ENCODE data around the gene CBY2.

The CBY2 gene

DNA sequence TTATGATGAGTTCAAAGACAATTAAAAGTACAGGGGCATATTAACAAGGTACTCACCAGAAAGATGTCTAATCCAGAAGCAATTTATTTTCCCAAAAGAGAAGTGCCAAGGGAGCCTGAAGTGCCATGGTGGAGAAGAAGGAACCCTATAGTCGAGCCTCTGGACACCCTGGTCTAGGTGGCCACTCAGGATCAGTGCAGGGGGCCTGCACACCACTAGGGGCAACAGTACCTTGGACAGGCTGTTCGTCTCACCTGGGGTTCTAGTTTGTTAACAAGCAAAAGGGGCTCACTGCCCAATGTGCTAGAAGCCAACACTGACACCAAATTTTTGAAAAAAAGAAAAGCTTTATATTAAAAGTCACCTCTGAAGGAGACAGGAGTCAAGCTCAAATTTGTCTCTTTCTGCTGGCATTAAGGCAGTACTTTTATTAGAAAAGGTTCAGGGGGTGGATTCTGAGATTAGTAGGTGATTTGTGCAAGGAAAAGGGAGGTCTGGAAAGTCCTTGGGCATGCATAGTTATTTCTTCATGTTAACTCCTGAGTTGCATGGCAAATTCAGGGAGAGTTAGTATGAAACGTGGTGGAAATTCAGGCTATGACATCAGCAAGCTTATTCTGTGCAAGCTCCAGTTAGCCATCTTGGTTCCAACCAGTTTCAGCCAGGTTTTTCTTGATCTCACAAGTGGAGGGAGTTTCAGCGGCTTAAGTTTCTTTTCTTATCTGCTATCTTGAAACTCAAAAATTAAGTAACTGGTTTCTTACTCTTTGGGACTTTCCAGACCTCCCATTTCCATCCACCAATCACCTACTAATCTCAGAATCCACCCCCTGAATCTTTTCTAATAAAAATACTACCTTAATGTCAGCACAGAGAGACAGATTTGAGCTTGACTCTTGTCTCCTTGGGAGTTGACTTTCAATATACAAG, 884 bp upstream of the CBY2 start:
- DNase-seq (ENCODE audit: low read depth) = no peak

GRCh38 chr13:45702869-45703391, 810 bp downstream of the CBY2 start:
- no peak for DNase-seq (ENCODE audit: low read depth)

DNA sequence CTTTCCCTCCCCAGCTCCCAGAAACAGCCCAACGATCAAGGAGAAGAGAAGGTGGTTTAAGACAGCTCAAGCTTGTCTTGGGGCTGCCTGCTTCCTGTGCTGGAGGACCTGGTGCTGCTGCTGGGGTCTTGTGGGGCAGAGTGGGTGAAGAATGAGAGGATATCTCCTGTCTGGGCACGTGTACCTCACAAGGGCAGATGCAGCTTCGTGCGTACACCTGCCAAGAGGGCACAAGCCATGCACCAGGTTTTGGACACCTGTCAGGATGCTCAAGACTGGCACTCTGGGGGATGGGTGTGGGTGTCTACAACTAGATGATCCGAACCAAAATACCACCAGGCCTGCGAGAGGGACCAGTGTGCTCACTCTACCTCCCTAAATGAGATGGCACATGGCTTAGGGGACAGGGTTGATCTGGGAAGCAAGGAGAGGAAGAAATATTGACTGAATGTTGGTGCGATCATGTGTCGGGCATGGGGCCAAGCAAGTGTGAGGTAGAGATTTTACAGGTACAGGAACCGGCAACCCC, 2.2 kb downstream of the CBY2 start:
- DNase-seq (ENCODE audit: low read depth) = no peak

DNA sequence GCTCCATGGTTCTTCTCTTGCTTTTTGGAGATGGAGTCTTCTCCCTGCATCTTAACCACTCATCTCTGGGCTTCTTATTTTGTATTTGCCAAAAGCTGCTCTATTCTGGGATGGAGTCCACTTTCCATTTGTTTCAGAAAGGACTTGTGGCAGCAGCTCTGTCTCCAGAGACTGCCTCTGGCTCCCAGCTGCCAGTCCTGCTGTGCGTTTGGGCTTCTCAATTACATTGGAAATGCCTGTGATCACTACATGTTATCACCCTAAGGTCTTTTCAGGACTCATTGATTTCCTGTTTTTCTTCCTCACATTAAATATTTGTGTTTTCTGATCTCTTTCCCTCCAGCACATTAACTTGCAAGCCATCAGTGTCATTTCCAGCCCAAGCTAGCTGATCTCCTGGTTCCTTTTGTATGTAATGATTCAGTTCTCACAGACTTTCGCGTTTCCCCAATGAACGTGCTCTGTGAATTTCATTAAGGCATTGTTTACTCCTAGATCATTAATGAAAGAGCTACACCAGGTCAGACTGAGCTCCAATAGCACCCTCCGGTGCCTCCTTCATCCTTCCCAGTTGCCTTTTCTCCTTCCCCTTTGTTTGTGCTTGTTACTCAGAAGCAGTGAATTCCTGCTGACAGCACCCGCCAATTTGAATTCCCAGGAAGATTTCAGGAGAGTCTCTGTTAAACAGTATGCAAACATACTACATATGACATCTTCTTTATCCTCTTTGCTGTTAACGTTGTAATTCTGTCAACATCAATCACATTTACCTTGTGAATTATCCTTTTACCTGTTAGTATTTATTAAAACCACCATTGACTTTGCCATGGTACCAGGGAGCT, 3.0 kb downstream of the CBY2 start:
- no peak for DNase-seq (ENCODE audit: low read depth)

DNA sequence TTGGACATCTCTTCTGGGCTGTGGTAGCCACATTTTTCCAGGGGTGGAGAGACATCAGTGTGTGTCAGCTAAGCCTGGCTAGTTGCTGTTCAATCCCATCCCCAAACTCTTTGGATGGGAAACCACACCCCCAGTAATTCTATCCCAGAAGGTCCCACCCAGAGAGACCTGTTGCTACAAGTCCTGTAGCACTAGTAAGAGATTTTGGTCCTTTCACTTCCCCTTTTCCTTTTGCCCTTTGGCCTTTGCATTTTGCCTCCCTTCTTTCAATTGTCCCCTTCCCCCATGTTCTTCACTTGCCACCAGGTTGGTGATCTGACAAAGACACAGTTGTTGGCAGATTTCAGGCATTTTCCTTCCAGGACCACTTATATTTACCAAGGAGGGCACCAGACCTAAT, 3.8 kb downstream of the CBY2 start:
- DNase-seq (ENCODE audit: low read depth) = no peak

DNA sequence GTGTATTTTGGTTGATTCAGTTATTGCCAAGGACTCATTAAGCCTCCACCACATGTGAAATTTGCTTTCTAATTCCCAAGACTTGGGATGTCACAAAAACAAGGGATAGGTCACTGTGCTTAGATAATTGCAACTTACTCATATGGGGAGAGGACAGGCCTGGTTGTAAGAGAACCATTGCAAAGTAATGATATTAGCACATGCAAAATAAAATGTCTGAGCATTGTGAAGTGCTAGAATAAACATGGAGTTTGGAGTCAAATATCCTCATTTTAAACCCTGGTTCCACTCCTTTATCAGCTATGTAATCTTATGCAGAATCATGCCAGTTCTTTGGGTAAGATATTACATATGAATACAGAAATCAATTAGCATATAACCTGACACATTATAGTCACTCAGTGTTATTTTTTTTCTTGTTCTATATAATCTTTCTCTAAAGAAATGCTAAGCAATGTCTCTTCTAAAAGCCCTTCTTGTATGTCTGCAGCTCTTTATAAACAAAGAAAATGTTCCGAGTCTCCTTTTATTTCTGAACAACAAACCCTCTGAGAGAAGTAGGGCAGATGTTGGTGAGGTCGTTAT, 5.5 kb downstream of the CBY2 start:
- no peak for DNase-seq (ENCODE audit: low read depth)

DNA sequence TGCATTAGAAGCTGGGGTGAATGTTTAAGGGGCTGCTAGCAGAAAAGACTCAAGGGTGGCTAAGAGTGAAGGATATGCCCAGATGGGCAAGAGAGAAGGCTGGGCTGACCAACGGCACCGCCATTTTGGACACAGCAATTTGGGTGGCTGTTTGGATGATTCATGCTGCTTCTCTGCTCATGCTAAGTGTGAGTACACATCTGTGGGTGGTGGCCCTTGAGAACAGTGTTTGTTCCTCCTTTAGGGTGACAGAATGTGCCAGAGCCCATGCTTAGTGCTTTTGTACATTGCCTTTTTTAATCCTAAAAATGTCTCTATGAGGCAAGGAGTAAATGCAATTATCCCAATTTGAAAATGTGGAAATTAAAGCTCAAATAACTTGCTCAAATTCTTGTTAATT, 9.8 kb downstream of the CBY2 start:
- no peak for DNase-seq (ENCODE audit: low read depth)

DNA sequence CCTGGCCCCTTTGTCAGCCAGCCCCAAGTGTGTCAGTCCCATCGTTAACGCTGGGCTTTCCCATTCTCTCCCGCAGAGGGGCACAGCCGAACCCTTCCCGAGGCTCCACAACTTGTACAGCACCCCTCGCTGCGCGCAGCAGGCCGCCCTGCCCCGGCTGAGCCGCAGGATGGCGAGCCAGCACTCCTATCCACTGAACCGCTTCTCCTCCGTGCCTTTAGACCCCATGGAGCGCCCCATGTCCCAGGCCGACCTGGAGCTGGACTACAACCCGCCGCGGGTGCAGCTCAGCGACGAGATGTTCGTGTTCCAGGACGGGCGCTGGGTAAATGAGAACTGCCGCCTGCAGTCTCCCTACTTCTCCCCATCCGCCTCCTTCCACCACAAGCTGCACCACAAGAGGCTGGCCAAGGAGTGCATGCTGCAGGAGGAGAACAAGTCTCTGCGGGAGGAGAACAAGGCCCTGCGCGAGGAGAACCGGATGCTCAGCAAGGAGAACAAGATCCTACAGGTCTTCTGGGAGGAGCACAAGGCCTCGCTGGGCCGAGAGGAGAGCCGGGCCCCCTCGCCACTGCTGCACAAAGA, 11.1 kb downstream of the CBY2 start:
- DNase-seq (ENCODE audit: low read depth) = no peak

- no peak for DNase-seq (ENCODE audit: low read depth)
These were observed 11.6 kb downstream of the CBY2 start for GRCh38 chr13:45713721-45714120.

GRCh38 chr13:45714170-45714569, 12.1 kb downstream of the CBY2 start:
- DNase-seq (ENCODE audit: low read depth) = no peak

GRCh38 chr13:45715351-45715750, 13.2 kb downstream of the CBY2 start:
- DNase-seq (ENCODE audit: low read depth) = no peak

DNA sequence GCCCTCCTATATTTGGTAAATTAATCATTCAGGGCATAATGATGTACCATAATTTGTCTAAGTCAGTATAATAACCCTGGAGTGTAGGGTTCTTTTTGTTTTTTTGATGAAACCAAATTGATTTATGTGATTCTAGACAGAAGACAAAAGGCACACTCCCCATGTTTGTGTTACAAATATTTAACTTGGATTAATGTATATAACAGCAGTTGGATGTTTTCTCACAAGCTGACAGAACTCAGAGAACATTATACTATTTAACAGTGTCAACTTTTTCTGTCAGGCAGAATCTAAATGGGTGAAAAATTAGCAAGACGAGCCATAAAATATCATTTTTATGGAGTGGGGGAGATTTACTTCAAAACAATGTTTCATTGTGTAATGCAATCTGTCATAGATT, 15.2 kb downstream of the CBY2 start:
- DNase-seq (ENCODE audit: low read depth) = no peak

GRCh38 chr13:45718063-45718462, 15.9 kb downstream of the CBY2 start:
- DNase-seq (ENCODE audit: low read depth) = no peak

DNA sequence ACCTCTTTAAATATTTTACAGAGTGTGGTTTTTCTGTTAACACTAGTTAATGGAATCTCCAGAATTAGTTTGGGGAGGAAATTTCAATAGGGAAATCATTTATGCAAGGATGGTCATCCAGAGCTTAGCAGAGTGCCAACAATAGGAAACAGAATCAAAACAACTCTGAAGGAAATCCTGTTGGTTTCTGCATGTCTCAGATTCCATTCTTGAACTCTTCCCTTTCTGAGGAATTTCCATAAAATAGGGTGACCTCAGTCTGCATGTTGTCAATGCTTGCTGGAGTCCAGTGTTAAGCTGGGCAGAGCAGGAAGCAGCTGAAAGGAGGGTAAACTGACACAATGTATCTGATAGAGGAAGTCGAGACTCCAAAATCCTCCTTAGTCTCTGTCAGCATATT, 16.9 kb downstream of the CBY2 start:
- no peak for DNase-seq (ENCODE audit: low read depth)

DNA sequence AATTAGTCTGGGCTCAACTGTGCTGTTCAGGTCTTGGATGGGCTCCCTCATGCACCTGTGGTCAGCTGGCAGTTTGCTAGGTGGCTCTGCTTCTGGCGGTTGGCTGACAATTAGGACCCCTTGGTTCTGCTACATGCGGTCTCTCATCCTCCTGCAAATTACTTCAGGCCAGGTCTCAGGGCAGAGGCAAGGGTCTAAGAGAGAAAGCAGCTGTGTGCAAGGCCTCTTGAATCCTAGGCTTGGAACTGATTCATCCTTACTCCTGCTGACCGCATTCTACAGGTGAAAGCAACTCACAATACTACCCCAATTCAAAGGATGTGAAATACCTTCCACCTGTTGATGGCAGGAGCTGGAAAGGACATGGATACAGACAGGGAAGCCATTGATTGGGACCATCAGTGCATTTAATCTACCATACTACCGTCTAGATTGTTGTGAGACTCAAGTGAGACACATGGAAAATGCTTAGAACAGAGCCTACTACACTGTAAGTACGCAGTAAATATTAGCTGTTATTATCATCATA, 19.1 kb downstream of the CBY2 start:
- DNase-seq (ENCODE audit: low read depth) = no peak

DNA sequence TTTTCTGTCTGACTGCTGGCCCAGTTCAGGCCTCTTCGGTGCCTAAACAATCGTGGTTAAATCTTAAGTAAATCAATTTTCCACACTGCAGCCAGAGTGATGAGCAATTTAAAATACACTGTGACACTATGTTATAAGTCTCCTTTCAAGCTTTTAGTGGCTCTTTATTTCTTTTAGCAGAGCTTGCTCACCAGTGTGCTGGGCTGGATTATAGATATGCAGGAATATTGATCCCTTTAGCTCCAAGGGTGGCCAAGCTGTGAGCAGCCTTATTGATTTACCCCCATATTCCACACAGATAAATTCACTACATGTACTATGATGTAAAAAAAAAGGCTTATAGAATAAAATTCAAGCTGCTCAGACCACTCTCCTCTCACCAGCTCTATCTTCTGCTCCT, 21.7 kb downstream of the CBY2 start:
- DNase-seq (ENCODE audit: low read depth) = no peak

DNA sequence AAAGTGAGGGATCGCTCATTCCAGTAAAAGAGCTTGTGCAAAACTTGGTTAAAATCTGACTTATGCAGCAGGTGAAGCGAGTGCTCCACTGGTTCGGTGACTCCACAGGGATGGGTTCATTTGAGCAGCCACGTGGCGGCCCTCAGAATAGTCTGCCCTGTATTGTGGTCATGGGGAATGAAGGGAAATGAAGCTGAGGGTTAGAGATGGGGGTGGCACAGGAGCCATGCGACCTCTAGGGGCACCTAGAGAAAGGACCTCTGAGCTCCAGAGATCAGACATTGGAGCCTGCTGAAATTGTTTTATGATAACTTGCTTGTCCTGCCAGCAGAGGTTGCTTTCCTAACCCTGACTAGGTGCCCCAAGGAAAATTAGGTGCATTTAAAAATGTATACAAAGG, 26.6 kb downstream of the CBY2 start:
- DNase-seq (ENCODE audit: low read depth) = no peak

- no peak for DNase-seq (ENCODE audit: low read depth)
These were observed 29.3 kb downstream of the CBY2 start for GRCh38 chr13:45731455-45731854.

GRCh38 chr13:45732916-45733315, 30.8 kb downstream of the CBY2 start:
- DNase-seq (ENCODE audit: low read depth) = no peak

- DNase-seq (ENCODE audit: low read depth) = no peak
These were observed 31.2 kb downstream of the CBY2 start for GRCh38 chr13:45733361-45733760.

- no peak for DNase-seq (ENCODE audit: low read depth)
These were observed 35.5 kb downstream of the CBY2 start for GRCh38 chr13:45737571-45738017.

DNA sequence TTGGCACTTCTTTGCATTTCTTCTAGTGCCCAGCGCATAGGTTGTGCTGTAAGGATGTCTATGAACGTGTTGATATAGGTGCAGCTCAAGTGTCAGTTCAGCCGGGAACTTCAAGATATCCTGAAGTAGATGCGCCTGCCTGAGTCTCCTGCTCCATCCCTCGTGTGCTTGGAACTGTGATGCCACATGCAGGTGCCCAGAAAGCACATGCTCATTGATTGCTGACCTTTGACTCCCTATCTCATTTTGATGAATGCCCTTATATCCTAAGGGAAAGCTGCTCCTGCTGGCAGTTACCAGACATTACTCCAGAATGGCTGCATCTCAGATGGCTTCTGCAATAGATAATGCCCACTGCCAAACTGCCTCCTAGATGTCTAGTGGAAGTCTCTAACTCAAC, 40.9 kb downstream of the CBY2 start:
- DNase-seq (ENCODE audit: low read depth) = no peak
